ENCODE data around the gene RNF25. TPM values are rescaled to one million over a fixed set of nuclear protein-coding genes. Genes with fewer than 3 reads are reported as not detected.

Gene RNF25
- total RNA-seq, 4 donors from 2014 or later: 13.5 to 57.0 (median 19.5) TPM

DNA sequence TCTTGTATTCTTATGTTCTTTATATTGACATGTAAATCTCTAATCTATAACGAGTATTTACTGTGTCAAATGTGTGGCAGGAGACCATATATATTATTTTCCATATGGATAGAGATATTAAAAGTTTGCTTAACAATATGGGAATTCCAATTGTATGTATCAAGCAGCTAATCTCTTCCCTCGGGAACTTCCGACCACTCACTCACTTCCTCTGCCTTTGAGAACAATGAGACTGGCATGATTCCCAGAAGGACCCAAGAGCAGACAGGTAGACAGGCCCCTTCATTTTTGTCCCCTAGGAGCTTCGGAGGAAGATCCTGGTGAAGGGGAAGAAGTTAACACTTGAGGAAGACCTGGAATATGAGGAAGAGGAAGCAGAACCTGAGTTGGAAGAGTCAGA lies 40.0 kb downstream of the RNF25 start:
- Histone ChIP-seq H3K9me3 (no peaks in the 10 kb centered on the region), H3K27ac (no peak overlapping the region), H3K4me3 (no peak overlapping the region), H3K27me3 (no peaks in the 10 kb centered on the region), H3K36me3 (peaks cover 0 to 55% (median 0%) of the 10 kb centered on the region in 3 donors), H3K4me1 (no peaks in the 10 kb centered on the region)
- TF ChIP-seq, protein P1, sequence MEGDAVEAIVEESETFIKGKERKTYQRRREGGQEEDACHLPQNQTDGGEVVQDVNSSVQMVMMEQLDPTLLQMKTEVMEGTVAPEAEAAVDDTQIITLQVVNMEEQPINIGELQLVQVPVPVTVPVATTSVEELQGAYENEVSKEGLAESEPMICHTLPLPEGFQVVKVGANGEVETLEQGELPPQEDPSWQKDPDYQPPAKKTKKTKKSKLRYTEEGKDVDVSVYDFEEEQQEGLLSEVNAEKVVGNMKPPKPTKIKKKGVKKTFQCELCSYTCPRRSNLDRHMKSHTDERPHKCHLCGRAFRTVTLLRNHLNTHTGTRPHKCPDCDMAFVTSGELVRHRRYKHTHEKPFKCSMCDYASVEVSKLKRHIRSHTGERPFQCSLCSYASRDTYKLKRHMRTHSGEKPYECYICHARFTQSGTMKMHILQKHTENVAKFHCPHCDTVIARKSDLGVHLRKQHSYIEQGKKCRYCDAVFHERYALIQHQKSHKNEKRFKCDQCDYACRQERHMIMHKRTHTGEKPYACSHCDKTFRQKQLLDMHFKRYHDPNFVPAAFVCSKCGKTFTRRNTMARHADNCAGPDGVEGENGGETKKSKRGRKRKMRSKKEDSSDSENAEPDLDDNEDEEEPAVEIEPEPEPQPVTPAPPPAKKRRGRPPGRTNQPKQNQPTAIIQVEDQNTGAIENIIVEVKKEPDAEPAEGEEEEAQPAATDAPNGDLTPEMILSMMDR (IDR thresholded peaks at IDR 0.05): no peak
- no peak for TF ChIP-seq EP300 (IDR thresholded peaks at IDR 0.05)
- no peak for TF ChIP-seq POLR2A (IDR thresholded peaks at IDR 0.05)
- WGBS, 2 donors: 68 to 72% methylated on average over 4 of the region's 4 CpGs
- no peak for DNase-seq (ENCODE audit: low spot score in 2 of 2)

DNA sequence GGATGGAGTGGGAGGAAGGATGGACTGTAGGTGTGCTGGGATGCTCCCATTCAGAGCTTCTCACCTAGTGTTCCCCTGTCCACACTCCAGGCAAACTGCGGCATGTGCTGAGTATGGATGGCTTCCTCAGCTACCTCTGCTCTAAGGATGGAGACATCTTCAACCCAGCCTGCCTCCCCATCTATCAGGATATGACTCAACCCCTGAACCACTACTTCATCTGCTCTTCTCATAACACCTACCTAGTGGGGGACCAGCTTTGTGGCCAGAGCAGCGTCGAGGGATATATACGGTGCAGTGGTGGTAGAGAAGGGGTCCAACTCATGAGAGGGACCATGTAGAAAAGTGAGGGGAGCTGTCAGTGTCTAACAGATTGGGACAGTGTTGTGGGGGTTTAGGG lies 43.9 kb downstream of the RNF25 start:
- H3K4me3 ChIP-seq: no peak overlapping the region
- H3K36me3 ChIP-seq: peaks cover 0 to 27% (median 0%) of the 10 kb centered on the region in 3 donors
- H3K27me3 ChIP-seq: no peaks in the 10 kb centered on the region
- no peak overlapping the region for H3K27ac ChIP-seq
- DNase-seq (ENCODE audit: low spot score in 2 of 2): no peak
- H3K4me1 ChIP-seq: no peaks in the 10 kb centered on the region
- 99% methylated on average over 4 of the region's 4 CpGs for WGBS, 2 donors
- no peaks in the 10 kb centered on the region for H3K9me3 ChIP-seq
- TF ChIP-seq EP300 (IDR thresholded peaks at IDR 0.05) (no peak), POLR2A (IDR thresholded peaks at IDR 0.05) (no peak)
- TF ChIP-seq, protein P1 (IDR thresholded peaks at IDR 0.05): no peak

DNA sequence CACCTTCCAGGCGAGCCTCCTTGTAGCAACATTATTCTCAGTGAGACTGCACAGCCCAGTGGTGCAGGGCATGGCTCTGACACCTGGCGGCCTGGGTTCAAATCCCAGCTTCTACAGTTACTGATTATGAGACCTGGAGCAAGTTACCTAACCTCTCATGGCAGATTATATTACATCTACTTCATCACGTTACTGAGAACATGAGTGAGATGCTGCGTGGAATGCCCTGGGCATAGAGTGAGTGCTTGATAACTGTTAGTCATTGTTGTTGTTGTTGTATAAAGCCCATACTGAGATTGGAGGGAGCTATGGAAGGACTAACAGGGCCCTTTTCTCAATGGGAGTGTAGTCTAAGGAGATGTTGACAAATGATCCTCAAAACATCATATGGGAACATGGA lies 45.4 kb downstream of the RNF25 start:
- Histone ChIP-seq H3K9me3 (no peaks in the 10 kb centered on the region), H3K4me3 (no peak overlapping the region), H3K27me3 (no peaks in the 10 kb centered on the region), H3K27ac (no peak overlapping the region), H3K4me1 (no peaks in the 10 kb centered on the region), H3K36me3 (peaks cover 0 to 21% (median 0%) of the 10 kb centered on the region in 3 donors)
- no peak for TF ChIP-seq POLR2A (IDR thresholded peaks at IDR 0.05)
- 87 to 89% methylated on average over 4 of the region's 4 CpGs for WGBS, 2 donors
- DNase-seq (ENCODE audit: low spot score in 2 of 2): no peak

DNA sequence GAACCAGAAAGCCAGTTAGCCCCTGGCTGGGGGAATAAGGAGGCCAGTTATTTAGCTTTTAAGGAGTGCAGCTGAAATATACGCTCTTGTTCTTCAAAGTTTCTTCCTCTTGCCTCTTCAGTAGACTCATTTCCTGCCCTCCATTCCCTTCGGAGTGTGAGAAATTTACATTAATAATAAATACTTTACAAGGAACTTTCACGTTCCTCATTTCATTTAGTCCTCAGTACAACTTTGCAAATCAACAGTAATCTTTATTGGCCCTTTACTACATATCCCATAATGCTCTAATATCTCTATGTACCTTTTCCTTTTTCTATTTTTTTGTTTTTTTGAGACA lies 48.5 kb downstream of the RNF25 start:
- TF ChIP-seq EP300 (IDR thresholded peaks at IDR 0.05) (no peak), POLR2A (IDR thresholded peaks at IDR 0.05) (no peak)
- TF ChIP-seq, protein P1 (IDR thresholded peaks at IDR 0.05): no peak
- Histone ChIP-seq H3K27ac (no peak overlapping the region), H3K9me3 (no peaks in the 10 kb centered on the region), H3K36me3 (peaks cover 0 to 17% (median 0%) of the 10 kb centered on the region in 3 donors), H3K4me3 (no peak overlapping the region), H3K4me1 (no peaks in the 10 kb centered on the region), H3K27me3 (no peaks in the 10 kb centered on the region)
- no peak for DNase-seq (ENCODE audit: low spot score in 2 of 2)
- WGBS, 2 donors: 61 to 65% methylated on average over 3 of the region's 3 CpGs

DNA sequence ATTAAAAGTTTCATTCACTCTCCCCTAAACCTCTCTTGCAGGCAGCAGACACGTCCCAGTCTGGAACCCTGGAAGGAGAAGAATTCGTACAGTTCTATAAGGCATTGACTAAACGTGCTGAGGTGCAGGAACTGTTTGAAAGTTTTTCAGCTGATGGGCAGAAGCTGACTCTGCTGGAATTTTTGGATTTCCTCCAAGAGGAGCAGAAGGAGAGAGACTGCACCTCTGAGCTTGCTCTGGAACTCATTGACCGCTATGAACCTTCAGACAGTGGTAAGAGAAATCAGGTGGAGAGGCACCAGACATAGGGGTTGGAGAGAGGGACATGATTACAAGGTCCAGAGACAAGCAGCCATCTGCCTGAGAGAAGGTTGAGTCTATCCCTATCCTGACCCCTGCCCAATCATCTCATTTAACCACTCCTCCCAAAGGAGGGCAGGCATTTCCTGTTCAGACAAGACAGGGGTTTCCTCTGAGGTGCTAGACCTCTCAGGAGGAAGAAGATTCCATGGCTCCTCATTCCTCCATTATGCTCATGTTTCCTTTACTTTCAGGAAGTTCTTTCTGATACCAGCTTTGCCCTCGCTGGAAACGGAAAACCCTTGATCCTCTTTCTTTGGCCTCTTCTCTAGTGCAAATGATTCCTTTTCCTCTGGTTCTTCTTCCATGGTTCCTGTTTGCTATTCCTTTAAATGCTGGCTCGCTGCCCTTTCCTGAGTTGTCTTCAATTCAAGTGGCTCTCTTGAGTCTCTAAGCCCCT lies 49.0 kb downstream of the RNF25 start:
- Histone ChIP-seq H3K27ac (no peak overlapping the region), H3K27me3 (no peaks in the 10 kb centered on the region), H3K9me3 (no peaks in the 10 kb centered on the region), H3K4me1 (no peaks in the 10 kb centered on the region), H3K36me3 (peaks cover 0 to 20% (median 0%) of the 10 kb centered on the region in 3 donors), H3K4me3 (no peak overlapping the region)
- DNase-seq (ENCODE audit: low spot score in 2 of 2): no peak
- 48 to 52% methylated on average over 7 of the region's 7 CpGs for WGBS, 2 donors
- TF ChIP-seq, protein P1 (IDR thresholded peaks at IDR 0.05): no peak
